LHCN-M2 (cell line): Measurements from ENCODE around the gene KIF2C. TPM values are rescaled to one million over a fixed set of nuclear protein-coding genes. Genes with fewer than 3 reads are reported as not detected.
"Not testable (repeated sequence)": the region's sequence is repeated elsewhere in the genome, so short reads cannot be mapped to it uniquely, and the experiment has no call there.

ENCODE experiments used
- DNase-seq: peaks from one replicate; pipeline ENCODE4 v3.0.0-alpha.2; 2012; ENCODE audit warnings: low read depth
- polyA plus RNA-seq: library from polyadenylated mRNA; unstranded; fragments of >200 nt; gene quantifications from one replicate; pipeline ENCODE4 v1.2.1, GENCODE V29; 2012; ENCODE audit warnings: missing spikeins
- total RNA-seq: library from RNA; depleted of rRNA; stranded (reverse); fragments of >200 nt; gene quantifications from 2 replicates; pipeline ENCODE4 v1.2.3, GENCODE V29; 2014; rRNA removed

The KIF2C gene
- 95.3 and 99.3 TPM in 2 replicates for total RNA-seq
- polyA plus RNA-seq, result 35.7 TPM

DNA sequence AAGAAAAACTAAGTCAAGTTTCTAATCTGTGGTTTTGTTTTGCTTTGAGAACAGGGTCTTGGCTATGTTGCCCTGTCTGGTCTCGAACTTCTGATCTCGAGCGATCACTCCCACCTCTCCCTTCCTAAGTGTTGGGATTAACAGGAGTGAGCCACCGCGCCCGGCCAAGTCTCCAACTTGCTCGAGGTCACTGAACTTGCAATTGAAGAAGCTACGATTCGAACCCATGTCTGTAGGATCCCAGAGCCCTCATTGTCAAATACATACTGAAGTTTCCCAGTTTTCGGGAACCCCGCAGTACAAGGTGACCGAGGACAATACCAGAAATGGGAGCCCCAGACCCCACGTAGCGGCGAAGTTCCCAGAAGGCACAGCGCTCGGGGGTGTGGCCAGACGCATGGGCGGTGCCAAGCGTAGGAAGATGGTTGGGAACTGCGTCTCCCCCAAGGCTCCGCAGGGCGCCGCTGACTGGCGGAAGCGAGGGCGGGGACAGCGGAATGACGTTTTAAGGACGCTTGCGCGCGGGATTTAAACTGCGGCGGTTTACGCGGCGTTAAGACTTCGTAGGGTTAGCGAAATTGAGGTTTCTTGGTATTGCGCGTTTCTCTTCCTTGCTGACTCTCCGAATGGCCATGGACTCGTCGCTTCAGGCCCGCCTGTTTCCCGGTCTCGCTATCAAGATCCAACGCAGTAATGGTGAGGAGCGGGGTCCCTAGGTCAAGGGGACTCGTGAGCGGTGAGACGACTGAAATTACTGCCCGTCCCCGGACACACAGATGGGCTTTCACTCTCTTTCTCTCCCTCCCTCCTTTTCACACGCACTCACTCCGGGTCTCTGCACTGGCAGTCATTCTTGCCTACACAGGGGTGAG is at the start of gene KIF2C:
TSS of gene KIF2C (plus strand) at position 531 of the 872 bp plus-strand sequence. CDS start at position 627, 96 bp downstream.
- peak; percentile 97 for DNase-seq

DNA sequence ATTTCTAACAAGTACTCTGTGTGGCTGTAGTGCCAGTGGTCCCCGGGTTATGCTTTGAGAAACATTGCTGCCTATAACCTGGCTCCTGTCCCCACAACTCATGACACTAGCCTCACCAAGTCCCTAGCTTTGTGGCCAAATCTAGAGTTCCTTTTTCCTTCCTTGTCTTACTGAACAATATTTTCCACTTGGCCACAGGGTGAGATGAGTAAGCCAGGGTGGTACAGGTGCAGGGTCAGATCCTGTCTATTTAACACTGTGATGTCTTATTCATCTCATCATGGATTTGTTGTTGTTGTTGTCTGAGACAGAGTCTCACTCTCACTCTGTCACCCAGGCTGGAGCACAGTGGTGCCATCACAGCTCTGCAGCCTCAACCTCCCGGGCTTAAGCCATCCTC is 46.5 kb upstream of the KIF2C start:
- DNase-seq, result no peak

DNA sequence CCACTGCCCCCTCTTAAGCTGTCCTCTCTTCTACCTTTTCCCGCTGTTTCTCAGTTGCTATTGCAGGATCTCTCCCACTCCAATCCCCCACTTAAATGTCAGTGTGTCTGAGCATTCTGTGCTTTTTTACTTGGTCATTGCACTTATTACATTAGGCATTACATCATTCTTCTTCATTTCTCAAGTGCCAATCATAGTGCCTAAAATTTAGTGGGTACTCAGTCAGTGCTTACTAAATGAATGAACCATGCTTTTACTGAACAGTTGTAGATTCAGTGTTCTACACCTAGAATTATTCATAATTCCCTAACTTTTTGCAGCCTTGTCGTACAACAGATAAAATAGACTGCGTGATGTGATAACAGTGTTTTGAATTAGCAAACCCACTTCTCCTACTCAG is 45.7 kb upstream of the KIF2C start:
- no peak for DNase-seq

DNA sequence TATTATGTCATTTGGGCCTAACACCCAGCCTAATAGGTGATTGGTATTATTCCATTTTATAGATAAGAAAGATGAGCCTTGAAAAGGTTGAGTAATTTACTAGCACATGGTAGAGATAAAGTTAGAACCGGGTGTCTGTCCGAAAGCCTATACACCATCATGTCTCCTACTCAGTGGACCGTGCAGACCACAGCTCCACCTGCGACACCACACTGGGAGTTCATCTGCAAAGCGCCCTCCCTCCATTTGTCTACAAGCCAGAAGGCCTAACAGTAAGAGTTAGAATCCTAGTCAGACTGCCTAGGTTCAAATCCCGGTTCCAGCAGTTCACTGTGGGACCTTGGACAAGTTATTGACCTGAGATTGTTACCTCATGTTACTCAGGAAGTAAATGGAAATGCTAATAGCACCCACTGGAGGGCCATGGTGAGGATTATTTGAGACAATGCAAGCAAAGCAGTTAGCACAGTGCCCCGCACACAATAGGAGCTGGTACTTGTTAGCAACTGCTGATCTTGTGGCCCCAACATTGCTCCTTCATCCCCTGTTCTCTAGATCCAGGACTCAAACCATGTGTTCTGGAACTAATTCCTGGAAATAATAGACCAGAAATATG is 44.7 kb upstream of the KIF2C start:
- DNase-seq, result no peak

DNA sequence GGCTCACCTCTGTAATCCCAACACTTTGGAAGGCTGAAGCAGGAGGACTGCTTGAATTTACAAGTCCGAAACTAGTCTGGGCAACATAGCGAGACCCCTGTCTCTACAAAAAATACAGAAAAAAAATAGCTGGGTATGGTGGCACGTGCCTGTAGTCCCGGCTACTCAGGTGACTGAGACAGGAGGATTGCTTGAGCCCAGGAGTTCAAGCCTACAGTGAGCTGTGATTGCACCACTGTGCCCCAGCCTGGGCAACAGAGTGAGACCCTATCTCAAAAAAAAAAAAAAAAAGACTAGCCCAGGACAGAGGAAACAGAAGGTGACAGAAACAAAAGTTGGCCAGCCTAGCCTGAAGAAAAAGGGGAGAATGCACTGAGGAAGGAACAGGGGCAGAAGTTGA is 44.0 kb upstream of the KIF2C start:
- DNase-seq, result no peak

DNA sequence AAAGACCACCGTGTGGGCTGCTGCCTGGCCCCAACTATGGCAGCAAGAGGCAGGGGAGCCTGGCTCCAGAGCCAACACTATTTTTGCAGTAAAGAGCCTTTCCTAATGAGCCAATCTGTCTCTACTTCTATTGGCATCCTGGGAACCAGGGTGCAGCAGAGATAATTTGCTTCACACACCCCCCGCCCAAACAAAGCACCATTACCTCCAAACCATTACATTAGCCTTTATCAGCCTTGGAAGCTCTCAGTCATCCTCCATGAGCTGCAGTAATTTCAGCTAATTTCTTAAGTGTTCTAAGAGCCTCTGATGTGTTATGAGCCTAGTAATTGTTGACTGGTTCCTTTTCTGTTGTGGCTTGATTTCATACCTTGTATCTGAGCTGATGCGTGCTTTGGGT is 43.5 kb upstream of the KIF2C start:
- DNase-seq, result no peak

DNA sequence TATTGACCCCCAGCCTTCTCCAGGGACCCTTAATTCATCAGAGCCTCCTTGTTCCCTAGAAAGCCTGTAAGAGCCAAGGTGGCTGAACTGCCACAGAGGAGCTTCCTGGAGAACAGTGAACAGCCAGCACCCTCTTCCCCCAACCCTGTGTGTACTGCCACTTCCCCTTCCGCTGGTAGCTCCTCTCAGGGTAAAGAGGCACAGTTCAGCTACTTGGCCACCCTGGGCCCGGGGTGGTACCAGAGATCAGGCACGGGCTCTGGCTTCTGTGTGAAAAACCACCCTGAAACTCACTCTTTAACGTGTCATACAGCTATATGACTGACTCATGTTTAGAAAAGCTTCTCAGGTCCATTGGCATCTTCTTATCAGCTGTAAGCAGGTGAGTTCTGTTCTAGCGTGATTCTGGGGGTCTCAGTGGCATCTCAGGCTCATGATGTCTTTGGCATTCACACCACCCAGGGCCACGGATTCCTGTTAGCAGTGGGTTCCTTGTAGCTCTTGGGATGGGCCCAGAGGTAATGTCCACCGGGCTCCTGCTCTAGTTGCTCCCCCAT is 42.8 kb upstream of the KIF2C start:
- DNase-seq, result no peak

DNA sequence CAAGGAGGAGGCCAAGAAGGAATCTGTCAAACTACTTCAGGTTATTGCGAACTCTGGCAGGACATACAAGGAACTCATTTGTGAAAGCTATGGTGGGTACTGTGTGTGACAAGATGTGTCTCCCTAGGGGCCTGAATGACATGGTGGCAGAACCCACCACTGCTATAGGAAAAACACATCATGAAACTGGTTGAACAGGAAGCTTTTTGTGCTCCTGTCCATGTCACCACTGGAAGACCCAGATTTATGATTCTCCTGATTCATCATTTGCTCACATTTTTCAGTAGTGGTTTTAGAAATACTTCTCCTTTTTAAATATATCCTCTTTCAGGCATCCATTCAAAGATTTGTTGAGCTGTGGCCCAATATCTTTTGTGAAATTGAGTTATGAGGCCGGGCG is 41.5 kb upstream of the KIF2C start:
- DNase-seq, result no peak

DNA sequence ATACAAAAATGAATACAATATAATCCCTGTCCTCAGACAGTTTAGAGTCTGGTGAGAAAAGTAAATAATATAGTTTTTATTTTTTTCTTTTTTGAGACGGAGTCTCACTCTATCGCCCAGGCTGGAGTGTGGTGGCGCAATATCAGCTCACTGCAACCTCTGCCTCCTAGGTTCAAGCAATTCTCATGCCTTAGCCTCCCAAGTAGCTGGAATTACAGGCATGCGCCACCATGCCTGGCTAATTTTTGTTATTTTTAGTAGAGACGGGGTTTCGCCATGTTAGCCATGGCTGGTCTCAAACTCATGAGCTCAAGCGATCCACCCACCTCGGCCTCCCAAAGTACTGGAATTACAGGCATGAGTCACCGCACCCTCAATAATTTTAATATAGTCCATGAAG is 40.3 kb upstream of the KIF2C start:
- not testable (repeated sequence) for DNase-seq

DNA sequence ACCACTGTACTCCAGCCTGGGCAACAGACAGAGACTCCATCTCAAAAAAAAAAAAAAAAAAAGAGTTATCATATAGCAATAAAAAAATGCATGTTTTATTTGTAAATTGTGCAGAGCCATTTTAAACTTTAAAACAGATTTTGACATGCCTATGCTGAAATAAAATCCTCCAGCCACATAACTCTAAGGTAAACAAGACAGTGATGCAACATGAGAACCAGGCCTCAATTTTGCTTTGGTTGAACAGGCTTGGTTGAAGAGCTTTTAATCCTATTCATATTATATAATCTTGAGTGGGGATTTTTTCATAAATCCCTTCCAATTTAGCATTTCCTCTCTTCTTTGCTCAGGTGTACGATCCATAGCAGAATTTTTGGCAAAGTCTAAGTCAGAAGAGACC is 39.1 kb upstream of the KIF2C start:
- no peak for DNase-seq

DNA sequence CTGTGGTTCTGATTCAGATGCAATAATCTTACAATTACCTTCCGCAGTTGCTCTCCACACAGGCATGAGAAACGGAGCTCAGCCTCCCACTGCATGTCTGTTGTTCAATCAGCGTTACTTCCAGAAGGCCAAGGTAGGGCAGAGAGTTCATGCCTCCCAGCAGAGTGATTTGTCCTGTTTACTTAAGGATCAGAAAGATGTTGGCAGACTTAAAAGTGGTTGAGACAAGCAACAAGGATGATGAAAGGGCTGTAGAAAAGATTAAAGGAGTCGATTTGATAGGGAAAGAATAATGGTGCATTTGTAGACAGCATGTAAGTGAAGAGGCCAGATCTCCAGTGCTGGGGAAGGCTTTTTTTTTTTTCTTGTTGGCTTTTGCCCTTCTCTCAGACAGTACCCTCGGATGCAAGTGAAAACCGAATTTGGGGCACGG is 38.5 kb upstream of the KIF2C start:
- no peak for DNase-seq

DNA sequence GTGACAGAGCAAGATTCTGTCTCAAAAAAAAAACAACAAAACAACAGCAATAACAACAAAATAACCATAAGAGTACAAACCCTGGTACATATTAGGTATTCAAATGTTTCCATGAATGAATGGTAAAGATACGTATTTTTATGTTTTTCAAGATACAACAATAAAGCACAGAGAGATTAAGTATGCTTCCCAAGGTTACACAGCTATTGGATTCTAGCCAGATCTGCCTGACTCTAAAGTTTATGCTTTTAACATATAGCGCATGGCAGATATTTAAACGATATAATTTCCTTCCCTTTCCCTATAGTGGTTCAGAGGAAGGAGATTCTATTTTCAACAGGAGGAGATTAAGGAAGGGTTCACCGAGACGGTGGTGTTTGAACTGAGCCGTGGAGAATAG is 34.2 kb upstream of the KIF2C start:
- no peak for DNase-seq

DNA sequence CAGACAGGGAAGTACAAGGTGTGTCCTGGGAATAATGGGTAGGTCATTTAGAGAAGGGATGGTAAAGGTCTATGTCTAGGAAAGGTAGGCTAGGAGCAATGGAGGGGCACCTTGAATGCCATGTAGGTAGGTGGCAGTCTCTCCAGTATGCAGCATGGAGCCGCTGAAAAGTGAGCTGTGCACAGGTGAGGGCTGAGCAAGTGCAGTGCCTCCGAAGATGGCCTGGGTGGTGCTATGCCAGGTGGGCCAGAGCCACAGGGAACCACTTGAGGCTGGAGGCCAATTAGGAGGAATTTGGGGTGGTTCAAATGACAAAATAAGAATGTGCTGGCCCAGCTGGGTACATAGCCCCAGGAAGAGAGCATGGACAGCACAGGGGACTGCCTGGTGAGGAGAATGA is 33.7 kb upstream of the KIF2C start:
- no peak for DNase-seq

DNA sequence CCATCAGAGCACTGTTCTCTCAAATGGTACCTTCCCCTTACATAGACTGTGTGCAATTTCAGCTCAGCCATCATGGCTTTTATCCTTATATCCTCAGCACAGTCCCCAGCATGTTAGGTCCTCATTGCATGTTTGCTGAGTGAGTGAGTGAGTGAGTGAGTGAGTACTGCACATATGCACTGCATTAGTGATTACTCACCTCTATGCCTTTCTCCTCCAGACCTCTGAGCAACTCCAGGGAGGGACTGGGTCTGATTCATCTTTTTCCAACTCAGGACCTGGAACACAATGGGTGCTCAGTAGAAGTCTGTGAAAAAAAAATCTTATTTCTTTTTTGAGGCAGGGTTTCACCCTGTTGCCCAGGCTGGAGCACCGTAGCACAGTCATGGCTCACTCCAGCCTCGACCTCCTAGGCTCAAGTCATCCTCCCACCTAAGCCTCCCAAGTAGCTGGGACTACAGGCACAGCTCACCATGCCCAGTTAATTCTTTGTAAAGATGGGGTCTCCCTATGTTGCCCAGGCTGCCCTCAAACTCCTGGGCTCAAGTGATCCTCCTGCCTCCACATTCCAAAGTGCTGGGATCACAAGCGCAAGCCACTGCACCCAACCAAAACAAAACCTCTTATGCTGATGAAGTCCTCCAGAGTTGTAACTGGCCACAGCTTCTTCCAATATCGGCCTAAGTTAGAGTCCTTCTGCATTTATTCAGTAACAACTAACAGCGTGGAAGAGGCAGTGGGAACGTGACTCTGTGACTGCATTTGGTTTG is 32.3 kb upstream of the KIF2C start:
- peak; percentile 84 for DNase-seq

DNA sequence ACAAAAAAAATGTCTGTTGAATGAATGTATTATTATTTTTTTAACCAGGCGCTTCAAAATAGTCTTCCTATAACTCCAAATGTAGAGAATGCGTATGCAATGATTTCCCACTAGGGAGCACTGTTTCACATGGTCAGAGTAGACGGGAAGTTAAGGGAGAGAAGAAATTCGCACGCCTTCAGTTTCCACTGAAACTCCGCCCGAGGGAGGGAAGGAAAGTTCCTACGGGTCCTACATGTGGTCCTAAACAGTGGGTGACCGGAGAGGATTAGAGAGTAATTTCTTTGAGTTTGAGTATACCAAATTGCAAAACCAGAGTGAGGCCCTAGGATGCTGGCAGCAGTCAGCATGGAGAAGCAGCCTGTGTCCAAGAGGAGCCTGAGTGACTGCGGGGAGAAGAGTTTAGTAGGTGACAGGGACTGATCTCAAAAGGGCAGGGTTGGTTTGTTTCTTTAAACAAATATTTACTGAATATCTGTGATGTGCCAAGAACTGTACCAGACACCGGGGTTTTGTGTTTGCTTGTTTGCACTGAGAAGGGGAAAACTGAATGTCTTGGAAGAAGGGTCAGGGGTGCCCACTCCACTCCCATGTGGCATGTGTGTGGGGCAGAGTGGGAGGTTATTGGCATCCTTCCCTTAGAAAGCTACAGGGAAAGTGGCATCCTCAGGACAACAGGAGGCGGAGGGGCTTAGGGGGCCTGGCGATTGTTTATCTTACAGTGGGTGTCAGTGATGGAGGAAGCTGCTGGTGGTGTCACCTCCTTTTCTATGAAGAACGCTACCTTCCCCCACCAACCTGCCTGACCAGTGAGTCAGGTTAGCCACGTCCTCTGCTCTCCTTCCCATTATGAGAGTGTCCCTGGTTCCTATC is 31.4 kb upstream of the KIF2C start:
- DNase-seq, result peak; percentile 72

DNA sequence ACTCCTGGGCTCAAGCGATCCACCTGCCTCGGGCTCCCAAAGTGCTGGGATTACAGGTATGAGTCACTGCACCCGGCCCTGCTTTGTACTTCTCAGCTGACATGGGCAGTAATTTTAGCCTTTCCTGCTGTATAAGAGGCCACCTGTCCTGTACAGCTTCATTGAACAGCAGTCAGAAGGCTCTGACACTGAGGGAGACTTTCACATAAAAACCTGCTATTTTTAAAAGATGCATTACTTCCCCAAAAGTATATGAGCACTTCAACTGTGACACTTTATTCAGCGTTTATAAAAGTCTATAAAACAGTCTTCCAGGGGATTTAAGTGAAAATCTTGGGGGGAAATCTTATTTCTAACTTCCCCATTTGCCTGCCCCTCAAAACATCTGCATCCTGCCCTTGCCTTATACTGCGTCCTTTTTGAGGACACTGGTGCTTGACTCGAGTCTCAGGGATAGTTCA is 26.3 kb upstream of the KIF2C start:
- peak; percentile 38 for DNase-seq

DNA sequence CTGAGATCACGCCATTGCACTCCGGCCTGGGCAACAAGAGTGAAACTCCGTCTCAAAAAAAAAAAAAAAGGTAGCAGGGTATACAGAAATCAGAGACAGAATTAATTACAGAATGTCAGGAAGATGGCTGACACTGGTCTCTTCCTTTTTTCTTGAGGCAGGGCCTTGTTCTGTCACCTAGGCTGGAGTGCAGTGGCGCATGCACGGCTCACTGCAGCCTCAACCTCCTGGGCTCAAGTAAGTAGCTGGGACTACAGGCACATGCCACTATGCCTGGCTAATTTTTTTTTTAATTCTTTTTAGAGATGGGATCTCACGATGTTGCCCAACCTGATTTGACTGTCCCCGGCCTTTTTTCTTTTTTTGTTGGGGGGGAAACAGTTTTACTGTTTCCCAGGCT is 25.1 kb upstream of the KIF2C start:
- no peak for DNase-seq

DNA sequence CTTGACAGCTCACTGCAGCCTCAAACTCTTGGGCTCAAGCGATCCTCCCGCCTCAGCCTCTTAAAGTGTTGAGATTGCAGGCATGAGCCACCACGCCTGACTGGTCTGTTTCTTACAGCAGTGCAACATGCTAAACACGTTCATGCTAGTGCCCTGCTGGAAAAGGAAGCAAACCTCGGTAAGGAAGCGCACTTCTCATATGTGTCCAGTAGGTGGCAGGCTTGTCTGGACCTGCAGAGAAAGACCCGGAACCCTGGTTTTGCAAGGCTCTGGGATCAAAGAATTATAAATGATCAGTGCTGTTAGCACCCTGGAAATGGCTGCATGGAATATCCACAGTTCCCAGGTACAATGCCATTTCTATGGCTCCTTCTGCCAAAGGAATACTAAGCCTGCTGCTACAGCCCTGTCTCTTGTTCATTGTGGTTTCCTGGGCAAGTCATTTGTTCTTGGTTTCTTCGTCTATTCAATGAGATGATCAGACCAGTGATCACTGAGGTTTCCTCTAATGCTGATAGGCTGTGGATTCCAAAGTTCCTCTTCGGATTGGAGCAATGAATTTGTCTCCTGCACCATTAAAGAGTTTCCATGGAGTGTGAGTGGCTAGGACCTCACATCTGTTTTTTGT is 24.6 kb upstream of the KIF2C start:
- DNase-seq, result peak; percentile 67

DNA sequence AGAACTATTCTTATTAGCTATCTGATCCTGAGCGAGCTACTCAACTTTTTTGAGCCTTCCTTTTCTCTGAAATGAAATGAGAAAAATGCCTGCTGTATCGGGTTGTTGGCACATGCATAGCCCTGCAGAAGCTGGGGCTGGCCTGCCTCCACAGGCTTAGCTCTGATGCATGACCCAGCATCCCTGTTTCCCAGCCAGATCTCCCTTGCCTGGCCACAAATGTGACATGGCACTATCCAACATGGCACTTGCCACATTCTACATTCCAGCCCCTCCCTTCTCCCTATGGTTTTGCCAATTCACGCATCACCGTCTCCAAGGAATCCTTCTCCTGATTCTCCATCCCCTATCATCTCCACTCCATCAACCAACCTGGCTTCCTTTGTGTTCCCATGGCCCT is 22.5 kb upstream of the KIF2C start:
- no peak for DNase-seq

DNA sequence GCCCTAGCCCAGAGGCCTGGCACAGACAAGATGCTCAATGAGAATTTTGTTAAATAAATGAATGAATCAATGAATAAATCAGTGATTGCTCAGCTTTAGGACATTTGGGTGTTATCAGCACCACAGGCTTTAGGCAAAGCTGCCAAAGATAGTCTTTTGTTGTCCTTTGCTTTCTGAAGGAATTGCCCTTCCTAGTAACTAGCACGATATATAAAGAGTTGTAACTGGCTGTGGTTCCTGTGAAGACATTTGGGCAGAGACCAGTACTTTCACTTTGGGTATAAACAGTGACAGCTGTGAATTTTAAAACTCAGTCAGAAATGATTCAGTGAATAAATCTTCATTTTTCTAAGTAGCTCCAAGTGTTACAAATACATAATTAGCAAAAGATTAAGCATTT is 22.0 kb upstream of the KIF2C start:
- peak; percentile 26 for DNase-seq
